ENCODE data around the gene CYTH4.

Gene CYTH4

GRCh38 chr22:37267661-37268413 lies 14.5 kb upstream of the CYTH4 start:
- TF ChIP-seq CTCF (IDR thresholded peaks at IDR 0.05; ENCODE audit: extremely low read depth, missing control alignments), result no peak

GRCh38 chr22:37269936-37270678 lies 12.2 kb upstream of the CYTH4 start:
- DNase-seq (ENCODE audit: low spot score), result no peak
- no peak for TF ChIP-seq CTCF (IDR thresholded peaks at IDR 0.05; ENCODE audit: extremely low read depth, missing control alignments)

More at GRCh38 chr22:37267661-37268413, 14.5 kb upstream of the CYTH4 start:
- no peak for DNase-seq (ENCODE audit: low spot score)

GRCh38 chr22:37270928-37271650 lies 11.2 kb upstream of the CYTH4 start:
- no peak for DNase-seq (ENCODE audit: low spot score)
- no peak for TF ChIP-seq CTCF (IDR thresholded peaks at IDR 0.05; ENCODE audit: extremely low read depth, missing control alignments)

- no peak for TF ChIP-seq CTCF (IDR thresholded peaks at IDR 0.05; ENCODE audit: extremely low read depth, missing control alignments)
- peak; percentile 25 for DNase-seq (ENCODE audit: low spot score)
Measured at GRCh38 chr22:37273126-37273845, 9.0 kb upstream of the CYTH4 start.

GRCh38 chr22:37273846-37274225 lies 8.5 kb upstream of the CYTH4 start:
- no peak for DNase-seq (ENCODE audit: low spot score)
- TF ChIP-seq CTCF (IDR thresholded peaks at IDR 0.05; ENCODE audit: extremely low read depth, missing control alignments), result no peak

GRCh38 chr22:37274380-37274862 lies 7.9 kb upstream of the CYTH4 start:
- DNase-seq (ENCODE audit: low spot score), result peak; percentile 63
- no peak for TF ChIP-seq CTCF (IDR thresholded peaks at IDR 0.05; ENCODE audit: extremely low read depth, missing control alignments)
